RPMI8226 (cell line): ENCODE data around the gene TMEM178B.
"Not testable (repeated sequence)": the region's sequence is repeated elsewhere in the genome, so short reads cannot be mapped to it uniquely, and the experiment has no call there.

Source experiments
- DNase-seq: peaks from one replicate; pipeline ENCODE4 v3.0.0-alpha.2; 2015

TMEM178B gene

DNA sequence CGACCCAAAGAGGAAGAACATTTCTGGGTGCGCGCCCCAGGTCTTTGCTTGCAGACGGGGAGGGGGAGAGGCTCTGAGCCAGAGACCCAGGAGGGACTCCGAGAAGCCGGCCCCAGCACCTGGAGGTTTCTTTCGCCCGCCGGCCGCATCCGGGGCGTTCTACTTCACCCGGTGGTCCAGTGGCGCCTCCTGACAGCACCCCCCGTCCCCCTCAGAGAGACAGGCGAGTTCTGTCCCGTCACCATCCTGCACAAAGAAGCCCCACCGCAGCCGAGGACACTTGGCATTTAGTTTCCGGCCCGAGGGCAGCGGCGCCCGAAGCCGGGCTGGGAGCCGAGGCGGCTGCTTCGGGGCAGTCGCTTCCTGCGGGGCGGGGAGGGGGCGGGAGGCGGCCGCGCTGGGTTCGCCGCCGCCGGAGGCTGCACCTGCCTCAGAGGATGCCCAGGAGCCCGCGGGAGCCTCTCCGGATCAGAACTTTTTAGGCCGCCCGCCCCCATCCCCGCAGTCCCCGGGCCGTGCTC, at the start of gene TMEM178B:
Gene TMEM178B (plus strand): TSS at position 424 of the 521 bp plus-strand sequence.
- peak; percentile 70 for DNase-seq

- no peak for DNase-seq
Observed at GRCh38 chr7:141024668-141025067, 49.2 kb upstream of the TMEM178B start.

DNA sequence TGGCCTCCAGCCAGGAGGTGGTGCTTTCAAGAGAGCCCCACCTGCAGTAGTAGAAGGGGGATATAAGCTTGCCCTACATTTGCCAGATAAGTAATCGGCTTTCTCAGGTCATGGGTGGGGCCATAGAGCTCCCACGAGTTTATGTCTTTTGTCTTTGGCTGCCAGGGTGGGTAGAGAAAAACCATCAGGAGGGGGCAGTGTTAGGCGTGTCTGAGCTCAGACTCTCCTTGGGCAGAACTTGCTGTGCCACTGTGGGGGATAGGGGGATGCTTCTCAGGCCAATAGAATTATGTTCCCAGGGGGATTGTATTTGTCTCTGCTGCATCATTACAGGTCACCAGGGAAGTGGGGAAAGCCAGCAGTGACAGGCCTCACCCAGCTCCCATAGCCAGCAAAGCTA, 46.8 kb upstream of the TMEM178B start:
- DNase-seq, result peak; percentile 43

DNA sequence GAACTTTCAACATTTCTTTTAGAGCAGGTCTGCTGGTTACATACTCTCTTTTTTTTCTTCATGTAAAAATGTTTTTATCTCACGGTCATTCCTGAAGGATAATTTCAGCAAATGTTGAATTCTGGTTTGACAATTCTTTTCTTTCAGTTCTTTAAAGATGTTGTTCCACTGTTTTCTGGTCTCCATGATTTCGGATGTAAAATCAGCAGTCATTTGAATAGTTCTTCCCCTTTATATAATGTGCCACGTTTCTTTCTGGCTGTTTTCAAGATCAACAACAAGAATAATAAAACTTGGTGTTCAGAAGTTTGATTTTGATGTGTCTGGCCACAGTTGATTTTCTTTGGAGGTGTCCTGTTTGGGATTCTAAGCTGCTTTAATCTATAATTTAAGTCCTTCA, 45.1 kb upstream of the TMEM178B start:
- no peak for DNase-seq

- not testable (repeated sequence) for DNase-seq
Observed at GRCh38 chr7:141032539-141033323, 41.1 kb upstream of the TMEM178B start.

DNA sequence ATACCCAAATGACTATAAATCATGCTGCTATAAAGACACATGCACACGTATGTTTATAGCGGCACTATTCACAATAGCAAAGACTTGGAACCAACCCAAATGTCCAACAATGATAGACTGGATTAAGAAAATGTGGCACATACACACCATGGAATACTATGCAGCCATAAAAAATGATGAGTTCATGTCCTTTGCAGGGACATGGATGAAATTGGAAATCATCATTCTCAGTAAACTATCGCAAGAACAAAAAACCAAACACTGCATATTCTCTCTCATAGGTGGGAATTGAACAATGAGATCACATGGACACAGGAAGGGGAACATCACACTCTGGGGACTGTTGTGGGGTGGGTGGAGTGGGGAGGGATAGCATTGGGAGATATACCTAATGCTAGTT, 35.8 kb upstream of the TMEM178B start:
- DNase-seq, result not testable (repeated sequence)

DNA sequence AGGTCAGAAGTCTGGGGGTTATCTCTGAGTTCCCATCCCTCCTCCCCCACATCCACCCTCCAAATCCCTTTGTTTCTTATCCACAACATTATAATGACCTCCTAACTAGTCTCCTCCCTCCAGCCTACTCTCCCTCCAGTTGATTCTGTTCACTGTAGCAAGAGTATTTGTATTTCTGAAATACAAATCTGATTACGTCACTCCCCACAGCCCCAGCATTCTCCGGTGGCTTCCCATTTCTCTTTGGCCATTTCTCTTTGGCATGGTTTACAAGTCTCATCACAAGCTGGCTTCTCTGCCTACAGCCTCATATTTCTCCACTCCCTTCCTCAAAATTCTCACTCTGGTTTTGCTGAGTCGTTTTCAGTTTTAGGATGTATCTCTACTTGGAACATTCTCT, 34.5 kb upstream of the TMEM178B start:
- DNase-seq, result no peak

GRCh38 chr7:141042222-141043193, 31.4 kb upstream of the TMEM178B start:
- no peak for DNase-seq

- no peak for DNase-seq
Observed at GRCh38 chr7:141043616-141044015, 30.2 kb upstream of the TMEM178B start.

GRCh38 chr7:141045126-141045841, 28.6 kb upstream of the TMEM178B start:
- no peak for DNase-seq

GRCh38 chr7:141045842-141046620, 27.8 kb upstream of the TMEM178B start:
- no peak for DNase-seq

- peak; percentile 64 for DNase-seq
Observed at GRCh38 chr7:141053626-141054025, 20.2 kb upstream of the TMEM178B start.

DNA sequence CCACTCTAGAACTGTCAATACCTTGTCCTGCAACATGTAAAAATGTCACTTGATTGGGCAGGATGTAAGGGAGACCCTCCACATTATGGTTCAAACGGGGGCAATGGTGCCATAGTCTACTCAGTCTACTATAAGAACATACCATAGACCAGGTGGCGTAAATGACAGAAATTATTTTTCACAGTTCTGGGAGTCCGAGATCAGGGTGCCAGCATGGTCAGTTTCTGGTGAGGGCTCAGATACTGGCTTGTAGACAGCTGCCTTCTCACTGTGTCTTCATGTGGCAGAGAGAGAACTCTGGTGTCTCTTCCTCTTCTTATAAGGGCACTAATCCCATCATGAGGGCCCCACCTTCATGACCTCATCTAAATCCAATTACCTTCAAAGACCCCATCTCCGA, 18.7 kb upstream of the TMEM178B start:
- DNase-seq, result no peak

DNA sequence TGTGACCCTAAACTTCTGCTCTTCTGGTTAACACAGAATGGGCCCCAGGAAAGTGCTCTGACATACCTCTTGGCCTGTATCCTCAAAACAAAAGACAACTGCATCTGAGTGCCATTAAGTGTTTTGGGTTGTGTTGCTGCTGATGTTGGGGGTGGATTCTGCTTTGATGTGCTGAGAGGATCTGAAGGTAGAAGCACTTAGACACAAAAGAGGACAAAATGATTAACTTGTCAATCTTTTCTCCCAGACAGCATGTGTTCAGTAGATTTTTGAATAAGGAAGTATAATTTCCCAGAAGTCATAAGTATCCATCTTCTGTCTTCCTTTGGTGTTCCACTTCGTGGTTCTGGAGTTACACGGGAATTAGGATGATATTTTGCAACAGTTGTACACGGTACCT, 16.1 kb upstream of the TMEM178B start:
- no peak for DNase-seq

GRCh38 chr7:141067856-141068255, 6.0 kb upstream of the TMEM178B start:
- not testable (repeated sequence) for DNase-seq

GRCh38 chr7:141071260-141071854, 2.5 kb upstream of the TMEM178B start:
- peak; percentile 89 for DNase-seq

DNA sequence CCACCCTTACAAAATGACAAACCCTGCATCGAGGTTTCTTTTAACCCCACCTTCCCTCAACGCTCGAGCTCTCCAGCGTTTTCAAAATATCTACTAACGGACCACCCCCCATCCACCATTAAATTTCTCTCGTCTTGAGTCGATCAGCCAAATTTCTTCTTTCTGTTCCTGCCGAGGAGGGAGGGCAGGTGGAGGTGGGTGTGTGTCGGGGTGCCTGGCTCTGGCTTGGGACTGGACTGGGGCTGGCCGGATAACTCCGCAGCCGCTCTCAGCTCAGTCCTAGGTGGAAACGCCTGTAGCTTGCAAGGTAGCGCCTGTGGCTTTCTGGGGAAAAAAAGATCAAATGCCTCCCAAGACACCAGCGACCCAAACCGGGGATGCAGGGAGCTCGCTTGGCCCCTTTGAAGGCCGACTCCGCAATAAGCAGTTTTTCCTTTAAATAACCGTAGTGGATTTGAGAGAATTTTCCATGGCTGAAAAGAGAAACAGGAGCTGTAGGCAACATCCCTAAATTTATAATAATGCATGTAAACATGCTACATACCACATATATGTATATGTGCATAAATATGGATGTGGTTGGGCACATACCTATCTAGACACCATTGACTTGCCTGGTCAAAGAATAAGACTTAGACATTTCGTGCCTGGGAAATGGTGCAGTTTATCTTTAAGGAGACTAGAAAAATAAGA, 1.9 kb upstream of the TMEM178B start:
- DNase-seq, result peak; percentile 59

DNA sequence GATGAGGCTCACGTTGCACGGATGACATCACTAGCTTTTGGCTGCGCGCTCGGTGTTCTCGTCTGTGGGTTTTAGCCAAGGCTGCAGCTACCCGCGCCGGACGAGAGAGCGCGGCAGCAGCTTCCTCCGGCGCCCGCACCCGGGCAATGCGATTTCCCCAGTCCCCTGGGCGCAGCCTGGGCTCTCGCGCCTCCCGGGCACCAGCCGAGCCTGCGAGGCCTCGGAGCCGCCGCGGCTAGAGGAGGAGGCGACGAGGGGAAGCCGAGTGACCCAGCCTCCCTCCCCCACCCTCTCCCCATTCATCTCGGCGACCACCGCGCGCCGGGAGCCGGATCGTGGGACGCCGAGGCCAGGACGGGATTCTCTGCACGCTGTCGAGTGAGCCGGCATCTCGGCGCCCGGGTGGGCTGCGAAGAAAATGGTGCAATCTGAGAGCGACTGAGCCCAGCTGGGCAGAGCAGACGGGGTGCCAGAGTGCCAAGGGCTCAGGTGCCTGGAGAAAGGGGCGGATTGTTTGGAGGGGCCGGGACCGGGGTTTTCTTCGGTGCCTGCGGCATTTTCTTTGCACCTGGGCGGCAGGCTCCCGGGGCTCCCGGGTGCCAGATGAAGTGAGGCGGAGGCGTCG, 1.2 kb upstream of the TMEM178B start:
- peak; percentile 95 for DNase-seq

DNA sequence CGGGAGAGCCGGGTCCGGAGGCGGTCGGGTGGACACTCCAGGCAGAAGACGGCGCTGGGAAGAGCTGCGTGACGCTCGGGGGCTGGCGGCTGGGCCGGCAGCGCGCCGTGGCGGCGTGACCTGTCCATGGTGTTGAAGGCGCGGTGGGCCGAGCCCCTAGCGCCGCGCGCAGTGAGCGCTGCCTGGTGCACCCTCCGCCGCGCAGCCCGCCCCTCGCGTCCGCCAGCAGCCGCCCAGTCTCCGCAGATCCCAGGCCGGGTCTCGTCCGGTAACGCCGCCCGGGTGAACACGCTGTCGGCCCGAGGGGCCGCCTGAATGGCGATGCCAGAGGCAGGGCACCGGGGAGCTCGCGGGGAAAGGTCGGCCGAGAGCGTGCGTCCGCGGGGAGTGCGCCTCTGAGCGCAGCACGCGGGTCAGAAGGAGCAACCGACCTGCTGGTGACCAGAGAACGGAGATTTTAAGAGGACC, 657 bp upstream of the TMEM178B start:
- DNase-seq, result peak; percentile 70
